ENCODE data around the gene HSCB.
"Not testable (repeated sequence)": the region's sequence is repeated elsewhere in the genome, so short reads cannot be mapped to it uniquely, and the experiment has no call there.

HSCB gene

DNA sequence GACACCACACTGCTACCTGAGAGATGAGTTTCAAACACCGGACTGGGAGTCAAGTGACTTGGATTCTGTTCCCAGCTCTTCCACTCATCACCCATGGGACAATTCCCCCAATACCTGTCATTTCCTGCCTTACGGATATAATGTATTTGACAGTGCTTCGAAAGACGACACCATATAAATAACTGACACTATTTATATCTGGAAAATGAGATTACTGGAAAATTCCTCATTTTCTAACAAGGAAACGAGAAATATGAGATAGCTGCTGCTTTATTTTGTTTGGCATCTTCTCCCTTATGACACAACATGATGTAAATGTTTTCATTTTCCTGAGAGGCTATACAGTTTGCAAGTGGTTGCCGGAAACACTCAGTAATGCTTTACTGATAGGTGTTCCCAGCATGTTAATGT, 8.6 kb downstream of the HSCB start:
- no peaks in the 10 kb centered on the region for H3K9me2 ChIP-seq (ENCODE audit: low read depth, low read length)
- H3K9me3 ChIP-seq (ENCODE audit: low read length), result no peaks in the 10 kb centered on the region
- no peaks in the 10 kb centered on the region for H3F3A ChIP-seq (ENCODE audit: insufficient read depth, low read length)
- TF ChIP-seq, protein P1, sequence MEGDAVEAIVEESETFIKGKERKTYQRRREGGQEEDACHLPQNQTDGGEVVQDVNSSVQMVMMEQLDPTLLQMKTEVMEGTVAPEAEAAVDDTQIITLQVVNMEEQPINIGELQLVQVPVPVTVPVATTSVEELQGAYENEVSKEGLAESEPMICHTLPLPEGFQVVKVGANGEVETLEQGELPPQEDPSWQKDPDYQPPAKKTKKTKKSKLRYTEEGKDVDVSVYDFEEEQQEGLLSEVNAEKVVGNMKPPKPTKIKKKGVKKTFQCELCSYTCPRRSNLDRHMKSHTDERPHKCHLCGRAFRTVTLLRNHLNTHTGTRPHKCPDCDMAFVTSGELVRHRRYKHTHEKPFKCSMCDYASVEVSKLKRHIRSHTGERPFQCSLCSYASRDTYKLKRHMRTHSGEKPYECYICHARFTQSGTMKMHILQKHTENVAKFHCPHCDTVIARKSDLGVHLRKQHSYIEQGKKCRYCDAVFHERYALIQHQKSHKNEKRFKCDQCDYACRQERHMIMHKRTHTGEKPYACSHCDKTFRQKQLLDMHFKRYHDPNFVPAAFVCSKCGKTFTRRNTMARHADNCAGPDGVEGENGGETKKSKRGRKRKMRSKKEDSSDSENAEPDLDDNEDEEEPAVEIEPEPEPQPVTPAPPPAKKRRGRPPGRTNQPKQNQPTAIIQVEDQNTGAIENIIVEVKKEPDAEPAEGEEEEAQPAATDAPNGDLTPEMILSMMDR (IDR thresholded peaks at IDR 0.05; ENCODE audit: low read length), result no peak
- TF ChIP-seq EZH2 (IDR thresholded peaks at IDR 0.05; ENCODE audit: borderline replicate concordance, low read length), result no peak
- peaks cover 47% of the 10 kb centered on the region for H3K36me3 ChIP-seq (ENCODE audit: insufficient read depth, low read length)
- H4K20me1 ChIP-seq (ENCODE audit: insufficient read depth, low read length), result no peaks in the 10 kb centered on the region
- H3K4me2 ChIP-seq (ENCODE audit: low read length), result no peak overlapping the region
- H3K4me1 ChIP-seq (ENCODE audit: insufficient read depth, low read length, severe bottlenecking), result no peaks in the 10 kb centered on the region
- no peak overlapping the region for H3K9ac ChIP-seq (ENCODE audit: low read length)
- H3K27me3 ChIP-seq (ENCODE audit: insufficient read depth, low read length), result no peaks in the 10 kb centered on the region
- H3K27ac ChIP-seq (ENCODE audit: low read depth, low read length, poor library complexity, severe bottlenecking), result no peak overlapping the region
- H3K79me2 ChIP-seq (ENCODE audit: insufficient read depth, low read length), result no peaks in the 10 kb centered on the region
- H3K4me3 ChIP-seq (ENCODE audit: low read depth, low read length, poor library complexity, severe bottlenecking), result no peak overlapping the region
- no peak overlapping the region for H2AFZ ChIP-seq (ENCODE audit: low read length)

DNA sequence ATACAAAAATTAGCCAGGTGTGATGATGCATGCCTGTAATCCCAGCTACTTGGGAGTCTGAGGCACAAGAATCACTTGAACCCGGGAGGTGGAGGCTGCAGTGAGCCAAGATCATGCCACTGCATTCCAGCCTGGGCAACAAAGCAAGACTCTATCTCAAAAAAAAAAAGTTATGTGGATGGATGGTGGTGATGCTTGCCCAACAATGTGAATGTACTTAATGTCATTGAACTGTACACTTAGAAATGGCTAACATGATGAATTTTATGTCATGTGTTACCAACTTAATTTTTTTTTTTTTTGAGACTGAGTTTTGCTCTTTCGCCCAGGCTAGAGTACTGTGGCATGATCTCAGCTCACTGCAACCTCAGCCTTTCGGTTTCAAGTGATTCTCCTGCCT, 12.7 kb downstream of the HSCB start:
- H3K36me3 ChIP-seq (ENCODE audit: insufficient read depth, low read length), result peaks cover 11% of the 10 kb centered on the region
- H3K4me3 ChIP-seq (ENCODE audit: low read depth, low read length, poor library complexity, severe bottlenecking); H3K4me1 ChIP-seq (ENCODE audit: insufficient read depth, low read length, severe bottlenecking); H3F3A ChIP-seq (ENCODE audit: insufficient read depth, low read length); H3K27me3 ChIP-seq (ENCODE audit: insufficient read depth, low read length); H3K9me3 ChIP-seq (ENCODE audit: low read length); H3K27ac ChIP-seq (ENCODE audit: low read depth, low read length, poor library complexity, severe bottlenecking); H2AFZ ChIP-seq (ENCODE audit: low read length); H3K9me2 ChIP-seq (ENCODE audit: low read depth, low read length); H3K4me2 ChIP-seq (ENCODE audit: low read length); H3K79me2 ChIP-seq (ENCODE audit: insufficient read depth, low read length); H4K20me1 ChIP-seq (ENCODE audit: insufficient read depth, low read length); H3K9ac ChIP-seq (ENCODE audit: low read length): not testable (repeated sequence)

DNA sequence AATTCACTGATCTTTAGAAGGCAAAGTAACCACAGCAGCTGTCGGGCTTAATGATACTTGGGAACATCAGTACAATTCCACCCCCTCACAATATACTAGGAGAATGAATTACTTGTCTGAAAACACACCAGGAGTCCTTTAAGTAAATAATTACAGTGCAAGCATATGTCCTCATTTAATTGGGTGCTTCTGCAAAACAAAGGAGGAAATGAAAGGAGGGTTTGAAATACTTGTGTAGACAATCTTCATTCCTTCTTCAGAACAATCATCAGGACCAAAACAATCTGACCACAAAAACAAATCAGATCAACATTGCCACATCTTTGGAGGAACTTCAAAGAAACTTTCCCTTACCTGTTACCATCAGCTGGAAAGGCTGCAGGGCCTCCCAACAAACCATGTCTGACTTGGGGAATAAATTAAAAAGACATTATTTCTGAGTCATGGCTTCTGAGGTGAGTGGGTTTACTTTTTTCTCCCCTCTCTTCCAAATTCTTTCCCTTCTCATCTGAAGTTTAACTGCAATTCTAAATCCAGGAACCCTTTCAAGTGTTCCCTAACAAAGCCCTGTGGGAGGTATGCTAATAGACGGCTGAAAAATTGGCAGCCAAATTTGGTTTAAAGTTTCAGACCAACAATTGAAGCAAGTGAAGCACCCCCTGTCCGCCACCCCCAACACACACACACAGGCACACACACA, 18.2 kb downstream of the HSCB start:
- no peaks in the 10 kb centered on the region for H3F3A ChIP-seq (ENCODE audit: insufficient read depth, low read length)
- H3K4me3 ChIP-seq (ENCODE audit: low read depth, low read length, poor library complexity, severe bottlenecking), result peak overlapping the region; percentile 17
- H3K27ac ChIP-seq (ENCODE audit: low read depth, low read length, poor library complexity, severe bottlenecking), result no peak overlapping the region

More for the DNA sequence above, 18.2 kb downstream of the HSCB start:
- Histone ChIP-seq H3K9me3 (ENCODE audit: low read length) (no peaks in the 10 kb centered on the region), H4K20me1 (ENCODE audit: insufficient read depth, low read length) (no peaks in the 10 kb centered on the region), H3K79me2 (ENCODE audit: insufficient read depth, low read length) (no peaks in the 10 kb centered on the region), H3K4me1 (ENCODE audit: insufficient read depth, low read length, severe bottlenecking) (peaks cover 12% of the 10 kb centered on the region), H3K36me3 (ENCODE audit: insufficient read depth, low read length) (no peaks in the 10 kb centered on the region), H3K9me2 (ENCODE audit: low read depth, low read length) (no peaks in the 10 kb centered on the region), H3K27me3 (ENCODE audit: insufficient read depth, low read length) (no peaks in the 10 kb centered on the region), H3K9ac (ENCODE audit: low read length) (no peak overlapping the region), H3K4me2 (ENCODE audit: low read length) (peak overlapping the region; percentile 44), H2AFZ (ENCODE audit: low read length) (0 out of 2 replicates have a peak overlapping the region, but pooled peaks have one; percentile 61)
- TF ChIP-seq EZH2 (IDR thresholded peaks at IDR 0.05; ENCODE audit: borderline replicate concordance, low read length), result no peak
- TF ChIP-seq, protein P1 (IDR thresholded peaks at IDR 0.05; ENCODE audit: low read length), result no peak
